Measurements from ENCODE around the gene SYTL3. TPM values are rescaled to one million over a fixed set of nuclear protein-coding genes. Genes with fewer than 3 reads are reported as not detected.

The SYTL3 gene
- total RNA-seq, 6 donors from 2014 or later: 10.3 to 28.3 (median 20.0) TPM

DNA sequence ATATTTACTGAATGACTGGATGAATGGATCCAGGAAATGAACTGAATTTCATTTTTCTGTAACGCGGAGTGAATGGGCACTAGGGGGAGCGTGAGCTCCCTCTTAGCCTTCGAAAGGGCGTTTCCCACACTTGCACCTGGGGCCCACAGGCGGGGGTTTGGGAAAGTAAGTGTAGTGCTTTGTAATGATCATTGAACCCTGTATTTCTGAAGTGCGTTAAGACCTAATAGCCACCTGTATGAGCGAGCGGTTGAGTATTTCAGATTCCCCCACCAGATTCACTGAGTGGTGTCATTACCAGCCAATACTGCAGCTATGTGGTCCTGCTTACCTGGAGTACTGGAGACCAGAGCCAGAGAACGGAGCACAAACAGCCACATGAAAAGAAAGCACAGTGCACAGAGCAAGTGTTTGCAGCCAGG, 10.5 kb downstream of the SYTL3 start:
- no peak overlapping the region for H3K27ac ChIP-seq

DNA sequence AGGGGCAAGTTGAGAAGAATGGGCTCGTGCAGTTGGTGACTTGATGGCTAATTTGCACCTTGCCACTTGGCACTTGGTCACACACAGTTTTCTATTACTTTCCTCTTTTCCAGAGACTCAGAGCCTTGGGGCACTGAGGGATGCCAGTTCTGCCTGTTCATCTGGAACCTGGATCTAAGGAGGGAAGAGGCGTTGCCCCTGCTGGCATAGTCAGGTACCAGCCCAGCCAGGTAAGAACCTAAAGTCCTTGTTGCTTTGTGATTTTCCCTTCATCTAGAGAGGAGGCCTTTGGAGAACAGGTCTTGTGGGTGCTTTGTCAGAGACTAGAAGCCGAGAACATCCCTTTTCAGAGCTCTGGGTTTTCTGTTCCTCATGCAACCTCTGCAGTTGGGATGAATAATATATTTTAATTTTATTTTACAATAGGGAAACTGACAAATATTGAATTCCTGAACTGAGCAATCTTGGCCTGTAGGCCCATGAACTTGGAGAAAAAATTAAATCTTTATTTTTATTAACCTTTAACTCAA, 11.4 kb downstream of the SYTL3 start:
- WGBS, 2 donors: 94 to 97% methylated on average over 3 of the region's 3 CpGs
- H3K27me3 ChIP-seq: no peaks in the 10 kb centered on the region

More for the DNA sequence above, 10.5 kb downstream of the SYTL3 start:
- Histone ChIP-seq H3K4me1 (peaks cover 10 to 40% (median 31%) of the 10 kb centered on the region in 4 donors), H3K4me3 (no peak overlapping the region), H3K27me3 (no peaks in the 10 kb centered on the region), H3K9me3 (no peaks in the 10 kb centered on the region), H3K36me3 (no peaks in the 10 kb centered on the region)
- 20 to 41% methylated on average over 10 of the region's 10 CpGs for WGBS, 2 donors
- TF ChIP-seq EP300 (IDR thresholded peaks at IDR 0.05): no peak
- TF ChIP-seq, protein P1, sequence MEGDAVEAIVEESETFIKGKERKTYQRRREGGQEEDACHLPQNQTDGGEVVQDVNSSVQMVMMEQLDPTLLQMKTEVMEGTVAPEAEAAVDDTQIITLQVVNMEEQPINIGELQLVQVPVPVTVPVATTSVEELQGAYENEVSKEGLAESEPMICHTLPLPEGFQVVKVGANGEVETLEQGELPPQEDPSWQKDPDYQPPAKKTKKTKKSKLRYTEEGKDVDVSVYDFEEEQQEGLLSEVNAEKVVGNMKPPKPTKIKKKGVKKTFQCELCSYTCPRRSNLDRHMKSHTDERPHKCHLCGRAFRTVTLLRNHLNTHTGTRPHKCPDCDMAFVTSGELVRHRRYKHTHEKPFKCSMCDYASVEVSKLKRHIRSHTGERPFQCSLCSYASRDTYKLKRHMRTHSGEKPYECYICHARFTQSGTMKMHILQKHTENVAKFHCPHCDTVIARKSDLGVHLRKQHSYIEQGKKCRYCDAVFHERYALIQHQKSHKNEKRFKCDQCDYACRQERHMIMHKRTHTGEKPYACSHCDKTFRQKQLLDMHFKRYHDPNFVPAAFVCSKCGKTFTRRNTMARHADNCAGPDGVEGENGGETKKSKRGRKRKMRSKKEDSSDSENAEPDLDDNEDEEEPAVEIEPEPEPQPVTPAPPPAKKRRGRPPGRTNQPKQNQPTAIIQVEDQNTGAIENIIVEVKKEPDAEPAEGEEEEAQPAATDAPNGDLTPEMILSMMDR (IDR thresholded peaks at IDR 0.05): peak in 5 of 6 experiments; percentile 22 to 61 (median 50)
- no peak for DNase-seq
- ATAC-seq (ENCODE audit: low FRiP score in 2 of 2): peak; percentile 50

DNA sequence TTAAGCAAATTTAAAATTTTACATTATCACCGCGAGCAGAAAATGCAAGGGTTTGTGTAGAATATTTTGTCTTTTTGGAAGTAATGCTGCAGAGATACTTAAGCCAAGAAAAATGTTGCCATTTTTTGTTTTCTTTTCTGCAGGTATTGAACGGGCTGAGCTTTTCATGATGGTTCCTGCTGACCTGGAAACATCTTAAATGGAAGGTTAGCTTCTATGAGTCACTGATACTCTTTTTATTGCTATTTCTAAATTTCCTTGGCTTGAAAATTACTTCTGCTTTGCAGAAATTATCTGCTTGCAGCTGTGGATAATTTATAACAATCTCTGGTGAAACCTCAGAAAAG, 12.7 kb downstream of the SYTL3 start:
- no peak for ATAC-seq (ENCODE audit: low FRiP score in 2 of 2)
- H3K4me1 ChIP-seq: peaks cover 9 to 41% (median 35%) of the 10 kb centered on the region in 4 donors
- no peaks in the 10 kb centered on the region for H3K9me3 ChIP-seq
- TF ChIP-seq POLR2AphosphoS5 (IDR thresholded peaks at IDR 0.05) (no peak), EP300 (IDR thresholded peaks at IDR 0.05) (no peak), POLR2A (IDR thresholded peaks at IDR 0.05) (no peak)
- TF ChIP-seq, protein P1 (IDR thresholded peaks at IDR 0.05): no peak
- no peaks in the 10 kb centered on the region for H3K27me3 ChIP-seq
- H3K36me3 ChIP-seq: no peaks in the 10 kb centered on the region
- DNase-seq: no peak
- WGBS, 2 donors: 68 to 73% methylated on average over 3 of the region's 3 CpGs
- peak overlapping the region in 3 of 4 donors; percentile 45 to 73 (median 62) for H3K27ac ChIP-seq
- H3K4me3 ChIP-seq: peak overlapping the region in 2 of 4 donors; percentile 13 to 32

More for the DNA sequence above, 11.4 kb downstream of the SYTL3 start:
- DNase-seq: no peak
- Histone ChIP-seq H3K27ac (no peak overlapping the region), H3K36me3 (no peaks in the 10 kb centered on the region), H3K9me3 (no peaks in the 10 kb centered on the region), H3K4me1 (peaks cover 9 to 40% (median 28%) of the 10 kb centered on the region in 4 donors), H3K4me3 (no peak overlapping the region)
- TF ChIP-seq EP300 (IDR thresholded peaks at IDR 0.05) (no peak), POLR2AphosphoS5 (IDR thresholded peaks at IDR 0.05) (no peak), POLR2A (IDR thresholded peaks at IDR 0.05) (no peak)
- TF ChIP-seq, protein P1 (IDR thresholded peaks at IDR 0.05): no peak
- ATAC-seq (ENCODE audit: low FRiP score in 2 of 2): no peak

DNA sequence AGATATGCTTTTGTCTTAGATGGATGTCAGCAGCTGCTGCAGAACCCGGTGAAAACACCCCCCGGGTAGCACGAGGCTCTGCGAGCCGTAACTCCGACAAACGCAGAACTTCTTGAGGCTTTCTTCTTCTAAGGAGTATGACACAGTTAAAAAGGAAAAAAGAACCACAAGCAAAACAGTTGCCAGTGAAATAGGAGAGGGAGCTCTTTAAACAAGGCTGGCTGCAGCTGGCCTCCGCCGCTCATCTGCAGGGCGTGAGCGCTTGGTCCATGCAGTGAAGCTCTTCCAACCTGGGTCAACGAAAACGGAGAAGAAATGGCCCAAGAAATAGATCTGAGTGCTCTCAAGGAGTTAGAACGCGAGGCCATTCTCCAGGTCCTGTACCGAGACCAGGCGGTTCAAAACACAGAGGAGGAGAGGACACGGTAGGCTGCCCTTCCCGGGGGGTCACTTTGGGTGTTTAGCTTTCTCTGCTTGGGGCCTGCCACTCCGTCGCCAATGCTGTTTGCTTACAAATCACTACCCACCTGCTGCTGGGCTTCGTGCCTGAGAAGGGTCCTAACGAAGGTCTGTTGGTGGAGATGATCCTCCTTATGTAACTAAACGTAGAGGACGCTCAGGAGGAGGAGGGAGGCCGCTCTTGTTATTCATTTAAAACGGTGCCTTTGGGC, 13.2 kb downstream of the SYTL3 start:
- TF ChIP-seq POLR2A (IDR thresholded peaks at IDR 0.05) (peak in 1 of 4 donors; percentile 28), EP300 (IDR thresholded peaks at IDR 0.05) (no peak)
- Histone ChIP-seq H3K36me3 (no peaks in the 10 kb centered on the region), H3K27ac (peak overlapping the region; percentile 45 to 73 (median 60)), H3K27me3 (no peaks in the 10 kb centered on the region), H3K4me1 (peaks cover 14 to 46% (median 40%) of the 10 kb centered on the region in 4 donors), H3K4me3 (peak overlapping the region in 3 of 4 donors; percentile 13 to 32 (median 16)), H3K9me3 (no peaks in the 10 kb centered on the region)
- ATAC-seq (ENCODE audit: low FRiP score in 2 of 2) (peak in 1 of 2 donors; percentile 54), DNase-seq (peak in 1 of 2 donors; percentile 50)
- 40 to 44% methylated on average over 23 to 27 of the region's 27 CpGs for WGBS, 2 donors

DNA sequence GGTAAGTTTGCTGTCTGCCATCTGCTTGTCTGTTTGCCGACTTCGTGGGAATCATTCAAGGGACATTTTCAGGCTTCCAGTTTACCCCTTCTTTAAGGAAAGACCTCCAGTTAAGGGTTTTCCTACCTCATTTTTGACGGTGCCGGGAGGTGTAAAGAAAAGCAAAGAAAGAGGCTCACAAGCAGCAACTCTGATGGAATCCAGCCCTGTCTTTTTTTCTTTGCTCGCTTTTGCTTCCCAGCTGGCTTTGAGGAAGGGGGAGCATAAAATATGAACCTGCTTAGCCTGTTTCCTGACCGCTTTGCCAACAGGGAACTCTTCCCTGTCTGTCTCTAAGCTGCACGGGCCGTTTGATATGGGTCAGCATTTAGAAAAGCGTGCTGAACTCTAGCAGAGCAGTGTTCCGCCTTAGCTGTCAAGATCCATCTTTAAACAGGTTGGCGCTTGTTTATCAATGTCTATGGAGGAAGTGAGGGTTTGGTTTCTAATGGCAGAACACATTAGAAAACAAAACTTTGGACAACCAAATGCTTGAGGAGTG, 13.8 kb downstream of the SYTL3 start:
- Histone ChIP-seq H3K27me3 (no peaks in the 10 kb centered on the region), H3K27ac (peak overlapping the region; percentile 45 to 73 (median 60)), H3K4me1 (peaks cover 18 to 52% (median 46%) of the 10 kb centered on the region in 4 donors), H3K36me3 (no peaks in the 10 kb centered on the region), H3K4me3 (peak overlapping the region in 3 of 4 donors; percentile 13 to 32 (median 16)), H3K9me3 (no peaks in the 10 kb centered on the region)
- 38 to 42% methylated on average over 11 of the region's 11 CpGs for WGBS, 2 donors
- TF ChIP-seq, protein P1 (IDR thresholded peaks at IDR 0.05): no peak
- peak in 1 of 4 donors; percentile 37 for TF ChIP-seq POLR2A (IDR thresholded peaks at IDR 0.05)
- peak in 1 of 2 donors; percentile 61 for DNase-seq
- ATAC-seq (ENCODE audit: low FRiP score in 2 of 2): peak in 1 of 2 donors; percentile 29

Data from upper lobe of left lung (tissue), 6 donors.